HG02798 (cell line): ENCODE results near the gene BCL2.
A peak's percentile ranks its signal among the peaks of the same experiment; 100 is the strongest.
"Not testable (repeated sequence)": the region's sequence is repeated elsewhere in the genome, so short reads cannot be mapped to it uniquely, and the experiment has no call there.

Experiments
- ATAC-seq: cut with Tn5 transposase; IDR thresholded peaks from one replicate; pipeline ENCODE4 v1.9.1; 2021; ENCODE audit warnings: mild to moderate bottlenecking; ENCODE audit not compliant: unreplicated experiment, poor library complexity

Gene BCL2

DNA sequence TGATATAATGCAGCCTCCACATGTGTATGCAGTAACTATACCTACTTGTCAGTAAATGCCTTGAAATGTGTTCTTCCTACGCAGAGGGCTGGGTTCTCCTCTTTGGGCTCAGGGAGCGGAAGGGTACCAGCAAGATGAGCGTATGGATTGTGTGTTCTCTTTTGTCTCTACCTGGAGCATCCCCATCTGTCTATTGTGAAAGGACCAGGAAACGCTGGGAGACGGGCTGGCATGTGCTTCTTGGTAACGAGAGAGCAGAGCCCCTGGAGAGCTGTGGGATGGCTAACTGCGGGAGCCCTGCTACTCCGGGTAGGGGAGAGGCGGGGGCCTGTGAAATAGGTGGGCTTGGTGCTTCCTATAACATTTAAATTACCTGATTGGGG lies 80.9 kb downstream of the BCL2 start:
- no peak for ATAC-seq

GRCh38 chr18:63237881-63238692 lies 81.5 kb downstream of the BCL2 start:
- ATAC-seq = no peak

DNA sequence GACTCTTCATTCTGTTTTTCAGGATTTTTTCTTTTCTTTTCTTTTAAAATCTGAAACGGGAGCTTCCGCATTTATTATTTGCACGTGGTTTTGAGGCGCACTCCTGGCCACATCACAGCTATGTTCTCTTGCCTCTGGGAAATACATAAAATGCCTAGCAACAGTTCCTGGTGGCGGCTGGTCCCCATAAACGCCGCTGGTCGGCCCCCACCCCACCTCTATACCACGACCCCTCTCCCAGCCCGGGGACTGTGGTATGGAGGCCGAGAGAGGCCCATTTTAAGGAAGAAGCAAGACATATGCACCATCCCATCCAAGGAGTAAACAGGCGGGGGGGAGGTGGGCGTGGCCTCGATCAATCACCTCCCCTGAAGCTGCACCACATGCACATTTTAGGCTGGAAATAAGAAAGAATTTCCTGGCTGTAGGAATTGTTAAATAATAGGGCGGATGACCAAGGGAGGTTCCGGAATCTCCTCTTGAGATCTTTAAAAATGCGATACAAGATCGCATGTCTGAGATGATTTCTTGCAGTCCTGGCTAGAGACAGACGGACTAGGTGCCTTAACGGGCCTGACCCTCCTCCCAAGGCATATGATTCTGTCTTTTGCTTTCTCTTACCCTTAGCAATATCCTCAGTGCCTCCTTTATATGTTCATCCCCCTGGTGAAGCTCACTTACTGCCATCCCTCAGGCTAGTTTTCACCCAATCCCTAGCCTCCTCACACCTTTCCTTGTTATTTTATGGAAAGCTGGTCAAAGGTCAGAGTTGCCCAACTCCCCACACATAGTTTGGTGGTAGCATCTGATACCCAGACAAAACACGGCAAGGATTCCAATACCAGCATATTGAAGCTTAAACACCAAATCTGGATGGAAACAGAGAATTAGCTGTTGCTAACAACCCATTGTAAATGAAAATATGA lies 82.4 kb downstream of the BCL2 start:
- no peak for ATAC-seq

DNA sequence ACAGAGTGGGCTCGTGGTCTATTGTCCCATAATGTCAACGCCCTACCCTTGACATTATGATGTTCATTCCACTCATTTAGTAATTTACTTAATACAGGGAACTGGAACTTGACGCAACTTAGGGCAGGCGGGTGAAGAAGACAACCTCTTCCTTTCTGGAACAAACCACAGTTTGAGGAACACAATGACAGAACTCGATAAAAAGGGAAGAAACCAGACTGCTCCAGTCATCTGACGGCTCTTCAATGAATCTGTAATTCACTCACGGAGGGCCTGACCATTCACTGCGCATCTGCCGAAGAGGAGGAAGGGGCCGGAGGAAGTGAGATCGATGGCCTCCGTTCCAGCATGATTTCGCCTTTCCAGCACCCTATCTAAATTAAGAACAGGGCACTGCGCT lies 83.2 kb downstream of the BCL2 start:
- ATAC-seq = no peak

DNA sequence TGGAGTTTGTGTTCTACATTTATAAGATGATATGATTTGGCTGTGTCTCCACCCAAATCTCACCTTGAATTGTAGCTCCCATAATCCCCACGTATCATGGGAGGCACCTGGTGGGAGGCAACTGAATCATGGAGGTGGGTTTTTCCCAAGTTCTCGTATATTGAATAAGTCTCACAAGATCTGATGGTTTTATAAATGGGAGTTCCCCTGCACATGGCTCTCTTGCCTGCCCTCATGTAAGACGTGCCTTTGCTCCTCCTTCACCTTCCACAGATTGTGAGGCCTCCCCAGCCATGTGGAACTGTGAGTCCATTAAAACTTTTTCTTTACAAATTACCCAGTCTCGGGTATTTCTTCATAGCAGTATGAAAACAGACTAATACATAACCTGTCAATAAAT lies 83.6 kb downstream of the BCL2 start:
- not testable (repeated sequence) for ATAC-seq

GRCh38 chr18:63234841-63235240 lies 84.7 kb downstream of the BCL2 start:
- ATAC-seq = no peak

DNA sequence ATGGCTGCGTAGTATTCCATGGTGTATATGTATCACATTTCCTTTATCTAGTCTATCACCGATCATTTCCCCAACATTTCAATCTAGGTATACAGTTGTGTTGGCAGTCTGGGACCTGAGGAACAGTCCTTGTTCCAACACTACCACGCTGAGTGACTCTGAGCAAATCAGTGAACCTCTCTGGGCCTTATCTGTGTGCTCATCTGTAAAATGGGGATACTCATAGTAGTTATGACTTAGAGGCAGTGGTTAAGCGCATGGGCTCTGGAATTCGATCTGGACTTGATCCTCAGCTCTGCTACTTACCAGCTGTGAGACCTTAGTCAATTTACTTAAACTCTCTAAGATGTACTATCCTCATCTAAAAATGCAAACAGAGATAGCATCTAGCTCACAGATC lies 85.1 kb downstream of the BCL2 start:
- no peak for ATAC-seq

GRCh38 chr18:63233334-63233733 lies 86.2 kb downstream of the BCL2 start:
- no peak for ATAC-seq

DNA sequence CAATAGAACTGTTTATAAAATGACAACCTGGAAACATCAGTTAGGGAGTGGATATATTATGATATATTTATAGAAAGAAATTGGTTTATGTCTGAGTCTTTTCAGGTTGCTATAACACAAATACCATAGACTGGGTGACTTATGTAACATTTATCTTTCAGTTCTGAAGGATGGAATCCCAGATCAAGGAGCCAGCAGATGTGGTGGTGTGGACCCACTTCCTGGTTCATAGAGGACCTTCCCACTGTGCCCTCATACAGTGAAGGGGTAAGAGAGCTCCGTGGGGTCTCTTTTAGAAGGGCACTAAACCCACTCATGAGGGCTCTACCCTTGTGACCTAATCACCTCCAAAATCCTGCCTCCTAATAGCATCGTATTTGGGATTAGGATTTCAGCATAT lies 86.7 kb downstream of the BCL2 start:
- ATAC-seq = no peak

DNA sequence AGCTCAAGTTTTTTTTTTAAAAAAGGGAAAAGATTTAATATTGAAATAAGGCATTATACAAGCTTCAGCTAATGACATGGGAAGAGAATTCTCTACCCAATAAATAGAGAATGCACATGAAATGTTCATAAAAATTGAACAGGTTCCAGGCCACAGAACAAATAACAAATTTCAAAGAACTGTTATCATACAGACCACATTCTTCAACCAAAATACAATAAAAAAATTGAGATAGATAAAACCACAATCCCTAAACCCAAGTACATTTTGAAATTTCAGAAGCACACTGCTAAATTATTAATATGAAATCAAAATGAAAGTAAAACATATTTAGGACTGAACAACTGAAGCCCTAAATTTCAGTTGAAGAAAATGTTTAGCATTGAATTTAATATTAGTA lies 89.6 kb downstream of the BCL2 start:
- no peak for ATAC-seq

GRCh38 chr18:63225434-63225833 lies 94.1 kb downstream of the BCL2 start:
- no peak for ATAC-seq

DNA sequence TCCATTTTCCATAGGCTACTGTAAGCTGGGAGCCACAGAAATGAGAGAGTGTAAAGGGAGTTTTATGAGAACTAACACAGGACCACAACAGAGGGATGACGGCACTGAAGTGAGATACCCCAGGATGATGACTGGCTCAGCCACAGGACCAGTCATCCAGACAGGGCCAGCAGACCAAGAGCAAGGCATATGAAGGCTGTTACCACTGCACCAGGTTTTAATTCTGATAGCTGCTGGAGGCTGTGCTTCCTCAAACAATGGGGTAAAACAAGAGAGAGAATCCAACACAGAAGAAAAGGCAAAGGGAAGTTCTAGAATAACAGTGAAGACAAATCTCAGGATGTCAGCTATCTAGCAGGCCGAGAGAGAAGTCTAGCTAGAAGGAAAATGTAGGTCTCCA lies 94.9 kb downstream of the BCL2 start:
- ATAC-seq = peak; percentile 61

GRCh38 chr18:63223837-63224236 lies 95.7 kb downstream of the BCL2 start:
- ATAC-seq = no peak

GRCh38 chr18:63220903-63221302 lies 98.7 kb downstream of the BCL2 start:
- ATAC-seq = no peak

DNA sequence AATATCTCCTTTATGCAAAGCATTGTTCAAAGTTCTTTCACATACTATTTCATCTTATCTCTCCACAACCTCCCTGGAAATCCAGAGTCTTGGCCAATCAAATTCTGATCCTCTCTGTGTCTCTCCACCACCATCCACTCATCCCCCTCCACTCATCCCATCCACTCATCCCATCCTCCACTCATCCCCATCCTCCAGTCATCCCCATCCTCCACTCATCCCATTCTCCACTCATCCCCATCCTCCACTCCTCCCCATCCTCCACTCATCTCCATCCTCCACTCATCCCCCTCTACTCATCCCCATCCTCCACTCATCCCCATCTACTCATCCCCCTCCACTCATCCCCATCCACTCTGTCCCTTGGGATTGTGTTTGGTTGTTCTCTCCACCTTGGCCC lies 101.1 kb downstream of the BCL2 start:
- ATAC-seq = no peak

- no peak for ATAC-seq
Measured at GRCh38 chr18:63216516-63217311, 102.9 kb downstream of the BCL2 start.

- no peak for ATAC-seq
Measured at GRCh38 chr18:63213936-63214671, 105.5 kb downstream of the BCL2 start.

GRCh38 chr18:63213331-63213900 lies 106.2 kb downstream of the BCL2 start:
- no peak for ATAC-seq

DNA sequence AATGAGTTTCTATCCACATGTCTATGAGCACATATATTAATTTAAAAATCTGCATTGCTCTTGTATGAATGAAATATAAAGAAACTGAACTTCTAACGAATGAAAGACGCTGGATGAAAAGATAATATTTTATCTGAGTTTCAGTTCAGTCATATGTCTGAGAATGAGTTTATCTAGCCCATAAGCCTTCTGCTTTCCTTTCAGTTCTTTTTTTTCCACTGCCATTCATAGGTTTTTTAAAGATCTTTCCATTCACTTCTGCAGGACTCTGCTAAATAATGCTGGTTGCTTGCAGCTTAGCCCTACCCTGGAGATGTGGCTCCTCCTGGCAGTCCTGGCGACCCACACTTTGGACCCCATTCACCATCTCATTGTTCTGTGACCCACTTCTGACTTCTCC lies 109.0 kb downstream of the BCL2 start:
- ATAC-seq = no peak

DNA sequence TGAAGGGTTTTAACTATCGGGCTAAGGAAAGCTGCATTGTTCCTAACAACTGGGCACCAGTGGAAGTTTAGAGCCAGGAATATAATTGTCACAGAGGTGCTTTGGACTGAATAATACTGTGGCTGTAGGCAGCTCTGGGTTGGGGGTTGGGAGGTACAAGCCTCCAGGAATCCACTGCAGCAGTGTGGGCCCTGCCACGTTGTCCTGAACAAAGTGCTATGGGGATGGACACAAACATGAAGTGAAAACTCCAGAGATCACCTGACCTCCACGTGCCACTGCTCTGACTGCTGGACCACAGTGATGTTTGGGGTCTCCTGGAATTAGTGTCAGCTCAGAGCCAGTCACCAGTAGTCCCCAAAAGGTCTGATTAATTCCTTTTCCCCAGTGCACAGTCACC lies 110.9 kb downstream of the BCL2 start:
- no peak for ATAC-seq
